Esophagus muscularis mucosa (tissue), 4 donors: ENCODE measurements around the gene GPR82. TPM values are rescaled to one million over a fixed set of nuclear protein-coding genes. Genes with fewer than 3 reads are reported as not detected.

Experiments used
- DNase-seq: peaks from one replicate; pipeline ENCODE4 v3.0.0-alpha.2; 2017; ENCODE audit errors: extremely low spot score
- H3K27ac ChIP-seq, 4 donors: fragments of 200-600 bp; sonication (generic); replicated peaks in 1 of 4; 1 replicate in 3 of 4; 2 replicates in 1 of 4; pipeline ENCODE4 v1.5.1; 2016 to 2019; ENCODE audit warnings: mild to moderate bottlenecking in 1 of 4
- H3K27me3 ChIP-seq, 4 donors: fragments of 200-600 bp; sonication (generic); one replicate each; pipeline versions ENCODE4 v1.5.1 to v1.6.0; 2016 to 2019
- H3K36me3 ChIP-seq, 4 donors: fragments of 200-600 bp; sonication (generic); one replicate each; pipeline ENCODE4 v1.5.1; 2016 to 2019
- H3K4me1 ChIP-seq, 4 donors: fragments of 200-600 bp; sonication (generic); one replicate each; pipeline ENCODE4 v1.5.1; 2016 to 2019
- H3K4me3 ChIP-seq, 4 donors: fragments of 200-600 bp; sonication (generic); 1 replicate in 2 of 4; 2 replicates in 2 of 4; pipeline ENCODE4 v1.5.1; 2016 to 2019; ENCODE audit warnings: mild to moderate bottlenecking in 4 of 4, moderate library complexity in 1 of 4
- H3K9me3 ChIP-seq, 4 donors: fragments of 200-600 bp; sonication (generic); 1 replicate in 3 of 4; 2 replicates in 1 of 4; pipeline ENCODE4 v1.5.1; 2016 to 2019
- EP300 ChIP-seq: sonication (generic); formaldehyde crosslinking; IDR thresholded peaks from one replicate; pipeline ENCODE4 v1.6.1; 2017; ENCODE audit warnings: antibody characterized with exemption
- POLR2A ChIP-seq: fragments of 450-650 bp; IDR thresholded peaks from one replicate; pipeline ENCODE4 v1.6.1; 2017; ENCODE audit warnings: antibody characterized with exemption, moderate library complexity, mild to moderate bottlenecking, low read depth
- POLR2AphosphoS5 ChIP-seq, 2 donors: sonication (generic); formaldehyde crosslinking; IDR thresholded peaks; one replicate each; pipeline ENCODE4 v1.6.1; 2017; ENCODE audit warnings: antibody characterized with exemption in 2 of 2
- WGBS: methylation state at CpG from one replicate; pipeline ENCODE4 v1.1.5; 2018; 5-methylcytosine and 5-hydroxymethylcytosine counted together
- intact Hi-C: fragments of 100-400 bp; cut with DNase I; formaldehyde crosslinking; loops from one replicate; pipeline ENCODE4 v1.15.1; 2023
- total RNA-seq, 4 donors: library from RNA; depleted of rRNA; stranded (reverse); fragments of >200 nt; gene quantifications; one replicate each; pipeline versions ENCODE4 v1.1.0 to v1.2.1, GENCODE V29; 2016
- TF ChIP-seq, protein P1 (sequence below), 3 experiments: fragments of 200-600 bp in 2 of 3; fragments of 450-650 bp in 1 of 3; sonication (generic) in 2 of 3; IDR thresholded peaks; one replicate each; pipeline ENCODE4 v1.5.1; 2017 to 2019; ENCODE audit warnings: antibody characterized with exemption in 3 of 3, mild to moderate bottlenecking in 2 of 3, moderate library complexity in 1 of 3

GPR82 gene
- total RNA-seq, 4 donors from 2014 or later, result 0.13 to 0.42 (median 0.34) TPM; not detected in 1

- intact Hi-C loops, result no loop called here
- no peak overlapping the region for H3K27ac ChIP-seq
- H3K36me3 ChIP-seq, result peaks cover 0 to 6% (median 0%) of the 10 kb centered on the region in 4 donors
- H3K9me3 ChIP-seq, result no peaks in the 10 kb centered on the region
- 73% methylated on average over 1 of the region's 1 CpG for WGBS
- H3K27me3 ChIP-seq, result no peaks in the 10 kb centered on the region
- no peak for DNase-seq
- no peaks in the 10 kb centered on the region for H3K4me1 ChIP-seq
- TF ChIP-seq, protein P1, sequence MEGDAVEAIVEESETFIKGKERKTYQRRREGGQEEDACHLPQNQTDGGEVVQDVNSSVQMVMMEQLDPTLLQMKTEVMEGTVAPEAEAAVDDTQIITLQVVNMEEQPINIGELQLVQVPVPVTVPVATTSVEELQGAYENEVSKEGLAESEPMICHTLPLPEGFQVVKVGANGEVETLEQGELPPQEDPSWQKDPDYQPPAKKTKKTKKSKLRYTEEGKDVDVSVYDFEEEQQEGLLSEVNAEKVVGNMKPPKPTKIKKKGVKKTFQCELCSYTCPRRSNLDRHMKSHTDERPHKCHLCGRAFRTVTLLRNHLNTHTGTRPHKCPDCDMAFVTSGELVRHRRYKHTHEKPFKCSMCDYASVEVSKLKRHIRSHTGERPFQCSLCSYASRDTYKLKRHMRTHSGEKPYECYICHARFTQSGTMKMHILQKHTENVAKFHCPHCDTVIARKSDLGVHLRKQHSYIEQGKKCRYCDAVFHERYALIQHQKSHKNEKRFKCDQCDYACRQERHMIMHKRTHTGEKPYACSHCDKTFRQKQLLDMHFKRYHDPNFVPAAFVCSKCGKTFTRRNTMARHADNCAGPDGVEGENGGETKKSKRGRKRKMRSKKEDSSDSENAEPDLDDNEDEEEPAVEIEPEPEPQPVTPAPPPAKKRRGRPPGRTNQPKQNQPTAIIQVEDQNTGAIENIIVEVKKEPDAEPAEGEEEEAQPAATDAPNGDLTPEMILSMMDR (IDR thresholded peaks at IDR 0.05), result no peak
- no peak for TF ChIP-seq POLR2AphosphoS5 (IDR thresholded peaks at IDR 0.05)
- no peak for TF ChIP-seq EP300
- TF ChIP-seq POLR2A, result no peak
- no peak overlapping the region for H3K4me3 ChIP-seq
Observed at GRCh38 chrX:41739871-41740270, 15.9 kb downstream of the GPR82 start.

DNA sequence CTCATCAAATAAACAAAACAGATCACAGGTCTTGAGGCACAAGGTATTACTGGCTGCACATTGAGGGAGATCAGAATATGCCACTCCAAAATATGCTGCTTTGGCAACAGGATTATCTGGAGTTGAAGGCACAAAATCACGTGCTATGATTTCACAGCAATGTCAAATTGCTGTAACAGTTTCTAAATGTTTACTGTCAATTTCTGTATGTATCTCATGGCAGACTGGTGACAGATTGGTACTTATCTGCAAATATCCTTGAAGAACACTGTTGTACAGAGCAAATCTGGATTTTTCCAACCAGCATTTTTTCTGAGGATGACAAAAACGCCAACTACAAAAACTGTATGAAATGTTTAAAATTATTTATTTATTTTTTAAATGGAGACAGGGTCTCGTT, 26.7 kb downstream of the GPR82 start:
- Histone ChIP-seq H3K4me3 (no peak overlapping the region), H3K27ac (no peak overlapping the region), H3K9me3 (no peaks in the 10 kb centered on the region), H3K4me1 (no peaks in the 10 kb centered on the region), H3K27me3 (no peaks in the 10 kb centered on the region), H3K36me3 (no peaks in the 10 kb centered on the region)
- 62% methylated on average over 3 of the region's 3 CpGs for WGBS
- no peak for DNase-seq
- intact Hi-C loops, result no loop called here
- TF ChIP-seq, protein P1 (IDR thresholded peaks at IDR 0.05), result no peak
- TF ChIP-seq POLR2AphosphoS5 (IDR thresholded peaks at IDR 0.05), result no peak
- TF ChIP-seq POLR2A, result no peak
- TF ChIP-seq EP300, result no peak

DNA sequence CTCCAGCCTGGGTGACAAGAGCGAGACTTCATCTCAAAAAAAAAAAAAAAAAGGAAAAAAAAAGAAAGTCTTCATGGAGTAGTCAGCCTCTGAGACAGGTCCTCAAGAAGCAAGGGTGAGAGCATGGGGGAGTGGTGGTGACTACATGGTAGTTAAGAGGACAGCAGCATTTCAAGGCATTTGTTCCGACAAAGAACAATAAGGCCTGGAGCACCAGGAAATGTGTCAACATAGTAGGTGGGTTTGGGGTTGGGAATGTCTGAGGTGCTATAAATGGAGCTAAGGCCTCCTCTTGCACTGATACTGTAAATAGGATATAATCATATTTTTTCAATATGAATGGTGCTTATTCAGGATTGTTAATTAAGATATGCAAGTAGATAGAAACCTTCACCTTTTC, 34.4 kb downstream of the GPR82 start:
- Histone ChIP-seq H3K9me3 (no peaks in the 10 kb centered on the region), H3K27me3 (no peaks in the 10 kb centered on the region), H3K4me3 (no peak overlapping the region), H3K27ac (no peak overlapping the region), H3K36me3 (no peaks in the 10 kb centered on the region), H3K4me1 (no peaks in the 10 kb centered on the region)
- DNase-seq, result no peak
- intact Hi-C loops, result no loop called here
- WGBS, result 76% methylated on average over 2 of the region's 2 CpGs
- TF ChIP-seq, protein P1 (IDR thresholded peaks at IDR 0.05), result no peak
- no peak for TF ChIP-seq POLR2AphosphoS5 (IDR thresholded peaks at IDR 0.05)
- no peak for TF ChIP-seq POLR2A
- TF ChIP-seq EP300, result no peak

DNA sequence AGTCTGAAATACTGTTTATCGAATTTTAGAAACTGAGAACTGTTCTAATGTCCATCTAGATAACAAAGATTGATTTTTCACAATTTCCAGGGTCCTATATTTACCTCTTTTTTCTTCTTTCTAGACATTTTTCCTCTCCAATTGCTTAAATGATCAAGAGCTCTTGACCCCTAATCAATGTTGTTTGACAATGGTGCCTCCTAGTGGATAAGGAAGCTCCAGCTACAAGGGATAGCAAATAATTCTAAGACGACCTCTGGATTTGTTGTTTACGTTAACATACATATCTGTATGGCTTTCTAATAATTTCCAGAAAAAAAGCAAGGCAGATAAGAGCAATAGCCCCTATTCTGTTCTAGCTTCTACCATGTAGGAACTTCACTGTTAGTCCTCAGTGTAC, 35.8 kb downstream of the GPR82 start:
- intact Hi-C loops, result no loop called here
- no peaks in the 10 kb centered on the region for H3K27me3 ChIP-seq
- H3K27ac ChIP-seq, result no peak overlapping the region
- TF ChIP-seq POLR2A (no peak), POLR2AphosphoS5 (IDR thresholded peaks at IDR 0.05) (no peak), EP300 (no peak)
- TF ChIP-seq, protein P1 (IDR thresholded peaks at IDR 0.05), result peak; percentile 23 to 51 (median 37)
- no peak overlapping the region for H3K4me3 ChIP-seq
- no peaks in the 10 kb centered on the region for H3K4me1 ChIP-seq
- WGBS, result 45% methylated on average over 3 of the region's 3 CpGs
- no peak for DNase-seq
- no peaks in the 10 kb centered on the region for H3K9me3 ChIP-seq
- H3K36me3 ChIP-seq, result no peaks in the 10 kb centered on the region

DNA sequence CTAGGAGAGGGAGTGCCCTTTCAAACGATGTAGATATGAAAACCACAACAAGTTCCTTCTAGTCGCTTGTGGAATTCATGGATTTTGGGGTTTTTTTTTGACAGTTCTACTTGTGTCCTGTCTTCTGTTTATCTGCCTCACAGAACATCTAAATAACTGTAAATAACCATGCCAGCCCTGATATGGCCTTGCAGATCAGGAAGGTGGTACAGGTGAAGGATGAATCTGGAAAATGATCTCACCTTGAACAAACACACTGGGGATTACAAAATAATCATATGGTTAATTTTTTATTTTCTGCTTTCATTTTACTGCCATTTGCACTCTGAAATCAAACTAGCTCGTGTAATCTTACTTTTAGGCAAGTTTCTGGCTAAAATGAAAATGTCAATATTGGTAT, 37.2 kb downstream of the GPR82 start:
- H3K4me1 ChIP-seq, result no peaks in the 10 kb centered on the region
- no peak for TF ChIP-seq POLR2AphosphoS5 (IDR thresholded peaks at IDR 0.05)
- TF ChIP-seq, protein P1 (IDR thresholded peaks at IDR 0.05), result no peak
- no peak for TF ChIP-seq POLR2A
- no peak for TF ChIP-seq EP300
- no peaks in the 10 kb centered on the region for H3K27me3 ChIP-seq
- H3K27ac ChIP-seq, result no peak overlapping the region
- no peaks in the 10 kb centered on the region for H3K9me3 ChIP-seq
- intact Hi-C loops, result no loop called here
- DNase-seq, result no peak
- no peaks in the 10 kb centered on the region for H3K36me3 ChIP-seq
- 55% methylated on average over 3 of the region's 3 CpGs for WGBS
- H3K4me3 ChIP-seq, result no peak overlapping the region
